Measurements from ENCODE around the gene IFNG.

The IFNG gene

GRCh38 chr12:68111995-68112394, 47.5 kb downstream of the IFNG start:
- no peak for DNase-seq

- no peak for DNase-seq
These were observed 49.9 kb downstream of the IFNG start for GRCh38 chr12:68109444-68110217.

- DNase-seq = no peak
These were observed 50.5 kb downstream of the IFNG start for GRCh38 chr12:68109001-68109400.

- no peak for DNase-seq
These were observed 52.9 kb downstream of the IFNG start for GRCh38 chr12:68106660-68107059.

- no peak for DNase-seq
These were observed 53.4 kb downstream of the IFNG start for GRCh38 chr12:68106160-68106559.

All from CD4-positive, alpha-beta T cell treated with Interleukin-1 beta for 1 hour (primary cell).